Stimulated activated effector memory CD8-positive, alpha-beta T cell treated with anti-CD3 and anti-CD28 coated beads, Interleukin-12 subunit alpha, Interleukin-12 subunit beta, amount 100 ng/mL, for 72 hours (primary cell): ENCODE measurements around the gene ELFN2.
"Not testable (repeated sequence)": the region's sequence is repeated elsewhere in the genome, so short reads cannot be mapped to it uniquely, and the experiment has no call there.

ENCODE experiments used
- ATAC-seq: fragments of 150-1000 bp; cut with Tn5 transposase; 2 replicates; pipeline ENCODE4 v1.10.0; 2021
- DNase-seq, 2 donors: peaks; one replicate each; pipeline ENCODE4 v3.0.0; 2021 to 2022; ENCODE audit warnings: low spot score in 2 of 2
- H3K27ac Mint-ChIP-seq: one replicate; pipeline ENCODE4 v1.8.0; 2022; ENCODE audit warnings: mild to moderate bottlenecking, mixed read lengths
- H3K36me3 Mint-ChIP-seq: one replicate; pipeline ENCODE4 v1.8.0; 2022; ENCODE audit warnings: mild to moderate bottlenecking, mixed read lengths
- H3K4me1 Mint-ChIP-seq: one replicate; pipeline ENCODE4 v1.8.0; 2022; ENCODE audit warnings: mixed read lengths
- H3K4me3 Mint-ChIP-seq: one replicate; pipeline ENCODE4 v1.8.0; 2022; ENCODE audit warnings: mild to moderate bottlenecking, mixed read lengths
- H3K9me3 Mint-ChIP-seq: one replicate; pipeline ENCODE4 v1.8.0; 2022; ENCODE audit warnings: mixed read lengths

The ELFN2 gene

GRCh38 chr22:37412495-37413250 is 14.6 kb downstream of the ELFN2 start:
- Mint-ChIP-seq H3K4me3 (no peak overlapping the region), H3K9me3 (no peaks in the 10 kb centered on the region), H3K27ac (peak overlapping the region; percentile 58), H3K4me1 (peaks cover 30% of the 10 kb centered on the region), H3K36me3 (no peaks in the 10 kb centered on the region)
- no peak for ATAC-seq
- DNase-seq, result no peak

DNA sequence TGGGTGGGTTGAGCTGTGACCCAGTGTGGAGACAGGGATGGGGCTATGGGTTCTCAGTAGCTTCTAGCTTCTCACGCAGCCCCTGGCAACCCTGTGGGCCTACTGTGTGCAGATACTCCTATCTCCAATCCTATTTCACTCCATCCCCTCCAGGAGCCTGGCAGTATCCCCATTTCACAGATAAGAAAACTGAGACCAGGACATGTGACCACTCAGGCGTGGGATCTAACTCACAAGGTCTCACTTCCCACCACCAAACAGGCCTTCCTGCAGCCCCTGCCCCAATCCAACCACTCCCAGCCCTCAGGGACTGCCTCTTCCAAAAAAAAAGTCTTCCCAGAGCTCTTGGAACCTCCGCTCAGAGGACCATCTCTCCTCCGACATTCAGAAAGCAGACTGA is 15.6 kb downstream of the ELFN2 start:
- no peak overlapping the region for H3K4me3 Mint-ChIP-seq
- DNase-seq, result no peak

DNA sequence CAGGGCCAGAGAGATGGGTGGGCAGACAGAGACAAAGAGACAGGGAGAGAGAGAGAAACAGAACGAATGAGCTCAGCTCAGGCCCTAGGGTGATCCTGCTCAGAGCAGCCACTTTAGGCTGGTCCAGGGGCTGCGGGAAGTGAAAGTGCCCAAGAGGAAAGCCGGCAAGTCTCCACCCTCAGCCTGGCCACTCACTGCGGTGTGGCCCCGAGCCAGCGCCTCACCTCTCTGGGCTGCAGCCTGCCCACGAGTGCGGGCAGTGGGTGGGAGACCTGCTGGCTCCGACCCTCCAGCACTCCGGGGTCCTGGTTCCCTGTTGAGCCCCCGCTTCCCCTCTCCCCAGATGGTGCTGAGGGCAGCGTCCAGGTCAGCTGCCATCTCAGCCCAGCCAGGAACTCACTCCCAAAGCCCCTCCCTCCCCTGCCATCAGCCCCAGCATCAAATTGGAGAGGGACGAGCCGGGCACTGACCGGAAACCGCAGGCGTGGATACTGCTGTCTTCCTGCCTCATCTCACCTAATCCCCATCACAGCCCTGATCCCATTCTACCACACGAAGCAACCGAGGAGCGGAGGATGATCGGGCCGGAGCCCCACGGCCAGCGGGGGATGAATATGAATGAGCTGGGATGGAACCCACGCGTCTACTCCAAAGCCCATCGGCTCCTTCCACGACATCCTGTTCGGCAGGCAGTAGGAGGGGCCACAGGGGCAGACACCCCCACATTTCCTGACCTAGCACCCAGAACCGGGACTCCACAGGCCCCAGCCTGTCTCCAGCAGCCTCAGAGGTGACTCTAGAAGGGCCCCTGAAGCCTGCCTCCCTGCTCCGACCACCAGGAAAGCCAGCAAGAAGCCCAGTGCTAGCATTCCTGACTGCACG is 16.9 kb downstream of the ELFN2 start:
- Mint-ChIP-seq H3K27ac (no peak overlapping the region), H3K36me3 (no peaks in the 10 kb centered on the region), H3K4me1 (peaks cover 13% of the 10 kb centered on the region), H3K9me3 (no peaks in the 10 kb centered on the region), H3K4me3 (no peak overlapping the region)
- DNase-seq (no peak), ATAC-seq (no peak)

More for the DNA sequence above, 15.6 kb downstream of the ELFN2 start:
- Mint-ChIP-seq H3K9me3 (no peaks in the 10 kb centered on the region), H3K27ac (no peak overlapping the region), H3K36me3 (no peaks in the 10 kb centered on the region), H3K4me1 (peaks cover 21% of the 10 kb centered on the region)
- no peak for ATAC-seq

DNA sequence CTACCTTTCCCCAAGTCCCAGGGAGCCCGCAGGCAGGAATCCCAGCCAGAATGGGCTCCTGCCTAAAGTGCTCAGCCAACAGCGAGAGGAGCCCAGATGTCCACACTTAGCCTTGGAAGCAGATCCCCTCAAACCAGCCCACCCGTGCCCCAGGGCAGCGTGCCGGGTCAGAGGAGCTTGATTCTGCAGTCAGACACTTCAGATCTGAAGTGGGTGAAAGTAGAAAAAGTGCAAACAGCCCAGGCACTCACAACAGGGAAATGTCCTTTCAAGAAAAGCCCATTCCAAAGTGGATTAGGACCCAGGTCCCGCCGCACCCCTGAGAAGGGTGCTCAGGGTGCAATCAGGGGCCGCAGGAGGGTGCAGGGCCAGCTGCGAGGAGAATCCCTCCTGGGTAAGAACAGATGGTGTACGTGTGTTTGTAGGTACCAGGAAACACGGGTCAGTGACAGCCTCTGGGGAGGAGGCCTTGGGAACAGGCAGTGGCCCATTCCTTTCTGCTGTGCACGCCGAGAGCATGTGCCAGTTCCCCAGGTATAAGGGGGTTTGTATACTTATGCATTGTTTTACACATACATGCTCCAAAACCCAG is 17.7 kb downstream of the ELFN2 start:
- ATAC-seq, result no peak
- H3K9me3 Mint-ChIP-seq, result no peaks in the 10 kb centered on the region
- no peak overlapping the region for H3K27ac Mint-ChIP-seq
- no peak for DNase-seq
- no peaks in the 10 kb centered on the region for H3K36me3 Mint-ChIP-seq
- H3K4me1 Mint-ChIP-seq, result peaks cover 13% of the 10 kb centered on the region
- no peak overlapping the region for H3K4me3 Mint-ChIP-seq

DNA sequence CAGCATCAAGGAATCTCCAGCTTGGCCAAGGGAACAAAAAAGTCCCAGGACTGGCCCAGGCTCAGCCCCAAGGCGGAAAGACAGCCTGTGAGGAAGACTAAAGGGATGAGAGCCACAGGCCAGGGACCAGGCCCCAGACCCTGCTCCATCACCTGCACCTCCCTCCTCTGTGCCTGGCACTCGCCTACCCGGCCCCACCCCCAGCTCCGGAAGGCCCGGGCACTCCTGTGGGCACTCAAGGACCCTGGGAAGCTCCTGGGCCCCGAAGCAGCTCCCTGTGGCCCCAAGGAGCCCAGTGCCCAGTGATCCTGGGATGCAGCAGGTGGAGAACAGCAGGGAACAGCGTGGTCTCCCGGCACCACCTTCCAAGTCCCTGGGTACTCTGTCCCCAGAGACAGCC is 18.2 kb downstream of the ELFN2 start:
- H3K36me3 Mint-ChIP-seq, result no peaks in the 10 kb centered on the region
- H3K4me1 Mint-ChIP-seq, result peaks cover 13% of the 10 kb centered on the region
- DNase-seq (no peak), ATAC-seq (no peak)
- no peak overlapping the region for H3K4me3 Mint-ChIP-seq
- no peak overlapping the region for H3K27ac Mint-ChIP-seq
- H3K9me3 Mint-ChIP-seq, result no peaks in the 10 kb centered on the region

- ATAC-seq (no peak), DNase-seq (no peak)
- no peak overlapping the region for H3K27ac Mint-ChIP-seq
- no peaks in the 10 kb centered on the region for H3K36me3 Mint-ChIP-seq
- peaks cover 10% of the 10 kb centered on the region for H3K4me1 Mint-ChIP-seq
- no peaks in the 10 kb centered on the region for H3K9me3 Mint-ChIP-seq
- H3K4me3 Mint-ChIP-seq, result no peak overlapping the region
Measured at GRCh38 chr22:37407856-37408255, 19.4 kb downstream of the ELFN2 start.

GRCh38 chr22:37406441-37407235 is 20.6 kb downstream of the ELFN2 start:
- H3K27ac Mint-ChIP-seq, result no peak overlapping the region

DNA sequence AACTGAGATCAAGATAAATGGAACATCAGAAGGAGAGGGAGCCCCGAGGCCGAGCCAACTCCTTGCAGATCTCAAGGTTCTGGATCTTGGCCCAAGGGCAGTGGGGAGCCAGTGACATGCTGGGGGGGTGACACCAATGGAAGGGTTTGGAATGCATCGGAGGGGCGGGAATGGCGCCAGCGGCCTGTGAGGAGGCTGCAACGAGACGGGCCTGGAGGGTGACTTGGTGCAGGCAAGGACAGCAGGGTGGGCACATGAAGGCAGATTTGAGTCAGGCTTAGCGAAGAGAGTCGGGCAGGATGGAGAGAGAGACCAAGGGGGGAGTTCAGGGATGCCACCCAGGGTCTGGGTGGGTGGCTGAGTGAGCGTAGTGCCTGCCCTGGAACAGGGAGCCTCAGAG is 23.2 kb downstream of the ELFN2 start:
- no peak overlapping the region for H3K4me3 Mint-ChIP-seq
- ATAC-seq (no peak), DNase-seq (no peak)
- no peaks in the 10 kb centered on the region for H3K4me1 Mint-ChIP-seq
- no peaks in the 10 kb centered on the region for H3K9me3 Mint-ChIP-seq
- no peak overlapping the region for H3K27ac Mint-ChIP-seq
- H3K36me3 Mint-ChIP-seq, result no peaks in the 10 kb centered on the region

More at GRCh38 chr22:37406441-37407235, 20.6 kb downstream of the ELFN2 start:
- Mint-ChIP-seq H3K4me3 (no peak overlapping the region), H3K4me1 (peaks cover 5% of the 10 kb centered on the region), H3K36me3 (no peaks in the 10 kb centered on the region), H3K9me3 (no peaks in the 10 kb centered on the region)
- DNase-seq, result no peak
- ATAC-seq, result no peak

GRCh38 chr22:37403267-37403960 is 23.9 kb downstream of the ELFN2 start:
- ATAC-seq (no peak), DNase-seq (no peak)
- H3K36me3 Mint-ChIP-seq, result no peaks in the 10 kb centered on the region
- no peaks in the 10 kb centered on the region for H3K9me3 Mint-ChIP-seq
- H3K4me3 Mint-ChIP-seq, result no peak overlapping the region
- no peak overlapping the region for H3K27ac Mint-ChIP-seq
- H3K4me1 Mint-ChIP-seq, result no peaks in the 10 kb centered on the region

- H3K36me3 Mint-ChIP-seq, result no peaks in the 10 kb centered on the region
- H3K9me3 Mint-ChIP-seq, result no peaks in the 10 kb centered on the region
- DNase-seq, result no peak
- no peak for ATAC-seq
- no peaks in the 10 kb centered on the region for H3K4me1 Mint-ChIP-seq
- H3K27ac Mint-ChIP-seq, result no peak overlapping the region
- no peak overlapping the region for H3K4me3 Mint-ChIP-seq
Measured at GRCh38 chr22:37402184-37402506, 25.1 kb downstream of the ELFN2 start.

DNA sequence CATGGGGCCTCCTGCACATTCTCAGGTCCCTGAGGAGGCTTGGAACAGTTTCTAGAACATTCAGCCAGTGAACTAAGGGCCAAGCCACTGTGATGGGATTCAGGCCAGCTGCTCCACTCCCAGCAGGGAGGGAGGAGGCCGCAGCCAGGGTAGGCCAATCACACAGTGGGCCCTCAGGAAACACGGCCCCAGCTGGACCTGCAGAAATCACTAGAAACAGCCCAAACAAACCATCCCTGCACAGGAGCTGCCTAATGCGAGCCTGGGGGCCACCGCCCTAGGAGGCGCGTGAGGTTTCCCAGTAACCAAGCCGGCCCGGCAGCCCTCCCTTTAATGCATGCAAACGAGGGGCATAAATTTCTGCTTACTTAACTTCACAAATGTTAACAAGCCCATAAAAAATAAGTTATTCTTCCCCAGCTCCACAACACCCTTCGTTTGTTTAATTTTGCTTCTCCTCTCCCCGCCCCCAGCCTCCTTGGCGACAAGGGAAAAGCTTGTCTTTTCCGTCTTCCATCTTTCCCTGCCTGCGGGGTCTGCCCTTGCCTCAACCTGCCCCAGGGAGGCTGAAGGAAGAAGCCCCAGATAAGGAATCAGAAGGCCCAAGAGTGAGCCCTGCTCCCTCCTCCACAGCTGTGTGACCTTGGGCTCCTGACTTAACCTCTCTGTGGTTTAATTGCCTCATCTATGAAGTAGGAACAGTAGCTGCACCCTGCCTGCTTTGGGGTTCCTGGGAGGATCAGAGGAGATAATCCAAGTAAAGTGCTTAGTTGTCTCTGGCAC is 25.7 kb downstream of the ELFN2 start:
- ATAC-seq (no peak), DNase-seq (no peak)
- H3K4me1 Mint-ChIP-seq, result no peaks in the 10 kb centered on the region
- peaks cover 4% of the 10 kb centered on the region for H3K36me3 Mint-ChIP-seq
- H3K4me3 Mint-ChIP-seq, result no peak overlapping the region
- no peaks in the 10 kb centered on the region for H3K9me3 Mint-ChIP-seq
- no peak overlapping the region for H3K27ac Mint-ChIP-seq

DNA sequence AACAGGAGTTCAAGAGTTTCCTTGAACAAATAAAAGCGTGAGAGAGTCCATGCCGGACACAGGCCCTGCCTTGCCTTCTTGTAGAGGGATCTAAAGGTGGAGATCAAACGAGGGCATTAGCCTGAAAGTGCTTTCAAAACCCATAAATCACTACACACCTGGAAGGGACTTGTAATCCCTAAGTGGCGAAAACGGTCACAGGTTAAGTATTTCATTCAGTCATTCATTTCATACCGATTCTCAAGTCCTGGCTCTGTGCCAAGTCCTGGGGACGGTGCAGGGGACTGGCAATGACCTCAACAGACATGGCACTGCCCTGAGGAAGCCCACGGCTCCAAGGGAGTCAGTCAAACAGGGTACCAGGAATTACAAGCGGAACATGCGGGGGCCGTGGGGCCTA is 26.6 kb downstream of the ELFN2 start:
- no peak overlapping the region for H3K4me3 Mint-ChIP-seq
- peaks cover 5% of the 10 kb centered on the region for H3K36me3 Mint-ChIP-seq
- H3K4me1 Mint-ChIP-seq, result no peaks in the 10 kb centered on the region
- ATAC-seq (no peak), DNase-seq (no peak)
- no peak overlapping the region for H3K27ac Mint-ChIP-seq
- no peaks in the 10 kb centered on the region for H3K9me3 Mint-ChIP-seq

DNA sequence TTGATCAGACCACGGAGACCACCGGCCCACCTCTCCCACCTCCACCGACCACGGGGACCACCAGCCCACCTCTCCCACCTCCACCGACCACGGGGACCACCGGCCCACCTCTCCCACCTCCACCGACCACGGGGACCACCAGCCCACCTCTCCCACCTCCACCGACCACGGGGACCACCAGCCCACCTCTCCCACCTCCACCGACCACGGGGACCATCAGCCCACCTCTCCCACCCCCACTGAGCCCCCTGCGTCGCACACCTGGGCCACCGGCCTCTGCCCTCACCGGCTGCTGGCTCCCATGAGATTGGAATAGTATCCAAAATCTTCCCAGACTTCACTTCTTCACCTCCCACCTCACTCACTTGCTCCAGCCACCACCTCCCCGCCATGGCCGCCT is 27.8 kb downstream of the ELFN2 start:
- H3K4me1 Mint-ChIP-seq, H3K4me3 Mint-ChIP-seq, H3K27ac Mint-ChIP-seq, DNase-seq, ATAC-seq, H3K9me3 Mint-ChIP-seq, H3K36me3 Mint-ChIP-seq: not testable (repeated sequence)

- peaks cover 5% of the 10 kb centered on the region for H3K36me3 Mint-ChIP-seq
- ATAC-seq (no peak), DNase-seq (no peak)
- H3K4me3 Mint-ChIP-seq, result no peak overlapping the region
- no peak overlapping the region for H3K27ac Mint-ChIP-seq
- H3K9me3 Mint-ChIP-seq, result no peaks in the 10 kb centered on the region
- no peaks in the 10 kb centered on the region for H3K4me1 Mint-ChIP-seq
Measured at GRCh38 chr22:37397226-37397625, 30.1 kb downstream of the ELFN2 start.
